Measurements from ENCODE around the gene CKB.

GRCh38 chr14:103538291-103539055 is 15.8 kb upstream of the CKB start:
- TF ChIP-seq, protein P1, sequence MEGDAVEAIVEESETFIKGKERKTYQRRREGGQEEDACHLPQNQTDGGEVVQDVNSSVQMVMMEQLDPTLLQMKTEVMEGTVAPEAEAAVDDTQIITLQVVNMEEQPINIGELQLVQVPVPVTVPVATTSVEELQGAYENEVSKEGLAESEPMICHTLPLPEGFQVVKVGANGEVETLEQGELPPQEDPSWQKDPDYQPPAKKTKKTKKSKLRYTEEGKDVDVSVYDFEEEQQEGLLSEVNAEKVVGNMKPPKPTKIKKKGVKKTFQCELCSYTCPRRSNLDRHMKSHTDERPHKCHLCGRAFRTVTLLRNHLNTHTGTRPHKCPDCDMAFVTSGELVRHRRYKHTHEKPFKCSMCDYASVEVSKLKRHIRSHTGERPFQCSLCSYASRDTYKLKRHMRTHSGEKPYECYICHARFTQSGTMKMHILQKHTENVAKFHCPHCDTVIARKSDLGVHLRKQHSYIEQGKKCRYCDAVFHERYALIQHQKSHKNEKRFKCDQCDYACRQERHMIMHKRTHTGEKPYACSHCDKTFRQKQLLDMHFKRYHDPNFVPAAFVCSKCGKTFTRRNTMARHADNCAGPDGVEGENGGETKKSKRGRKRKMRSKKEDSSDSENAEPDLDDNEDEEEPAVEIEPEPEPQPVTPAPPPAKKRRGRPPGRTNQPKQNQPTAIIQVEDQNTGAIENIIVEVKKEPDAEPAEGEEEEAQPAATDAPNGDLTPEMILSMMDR (IDR thresholded peaks at IDR 0.05 in 8 of 11, conservative IDR thresholded peaks at IDR 0.05 in 3 of 11): no peak
- TF ChIP-seq POLR2A (IDR thresholded peaks at IDR 0.05): no peak
- peak in 1 of 3 donors; percentile 41 for TF ChIP-seq POLR2AphosphoS5 (IDR thresholded peaks at IDR 0.05)
